ENCODE data around the gene LYSET.
"Not testable (repeated sequence)": the region's sequence is repeated elsewhere in the genome, so short reads cannot be mapped to it uniquely, and the experiment has no call there.

The LYSET gene

DNA sequence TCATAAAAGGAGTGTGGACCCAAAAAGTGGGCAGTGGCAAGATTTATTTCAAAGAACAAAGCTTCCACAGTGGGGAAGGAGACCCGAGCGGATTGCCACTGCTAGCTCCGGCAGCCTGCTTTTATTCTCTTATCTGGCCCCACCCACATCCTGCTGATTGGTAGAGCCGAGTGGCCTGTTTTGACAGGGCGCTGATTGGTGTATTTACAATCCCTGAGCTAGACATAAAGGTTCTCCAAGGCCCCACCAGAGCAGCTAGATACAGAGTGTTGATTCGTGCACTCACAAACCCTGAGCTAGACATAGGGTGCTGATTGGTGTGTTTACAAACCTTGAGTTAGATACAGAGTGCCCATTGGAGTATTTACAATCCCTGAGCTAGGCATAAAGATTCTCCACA is 15.5 kb upstream of the LYSET start:
- not testable (repeated sequence) for DNase-seq

- not testable (repeated sequence) for DNase-seq
These were observed 15.0 kb upstream of the LYSET start for GRCh38 chr14:93170141-93170540.

DNA sequence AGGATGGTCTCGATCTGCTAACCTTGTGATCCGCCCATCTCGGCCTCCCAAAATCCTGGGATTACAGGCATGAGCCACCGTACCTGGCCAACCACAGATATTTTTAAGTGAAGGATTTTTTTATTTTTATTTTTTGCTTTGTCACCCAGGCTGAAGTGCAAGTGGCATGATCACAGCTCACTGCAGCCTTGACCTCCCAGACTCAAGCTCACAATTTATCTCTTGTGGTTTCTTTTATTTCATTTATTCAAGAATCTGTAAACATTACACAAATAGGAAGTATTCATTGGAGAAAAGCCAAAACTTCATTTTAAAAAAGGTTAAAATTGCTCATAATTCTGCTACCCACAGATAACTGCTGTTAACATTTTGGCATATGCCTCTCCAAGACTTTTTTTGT is 13.7 kb upstream of the LYSET start:
- DNase-seq: no peak

DNA sequence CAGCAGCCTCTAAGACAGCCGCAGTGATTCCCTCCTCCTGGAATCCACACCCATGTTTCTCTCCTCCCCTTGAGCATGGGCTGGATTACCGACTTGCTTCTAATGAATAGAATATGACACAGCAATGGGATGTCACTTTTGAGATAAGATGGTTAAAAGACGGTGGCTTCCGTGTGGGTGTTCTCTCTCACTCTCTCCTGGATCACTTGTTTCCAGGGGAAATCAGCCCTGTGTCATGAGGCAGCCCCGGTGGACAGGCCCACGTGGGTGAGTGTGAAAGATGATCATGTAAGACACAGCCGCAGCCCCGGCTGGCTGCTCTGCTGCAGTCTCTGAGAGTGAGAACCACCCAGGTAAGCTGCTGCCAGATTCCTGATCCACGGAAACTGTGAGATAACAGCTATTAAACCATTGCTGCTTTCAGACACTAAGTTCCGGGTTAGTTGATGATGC is 11.1 kb upstream of the LYSET start:
- no peak for DNase-seq

GRCh38 chr14:93174731-93175130 is 10.4 kb upstream of the LYSET start:
- DNase-seq: not testable (repeated sequence)

DNA sequence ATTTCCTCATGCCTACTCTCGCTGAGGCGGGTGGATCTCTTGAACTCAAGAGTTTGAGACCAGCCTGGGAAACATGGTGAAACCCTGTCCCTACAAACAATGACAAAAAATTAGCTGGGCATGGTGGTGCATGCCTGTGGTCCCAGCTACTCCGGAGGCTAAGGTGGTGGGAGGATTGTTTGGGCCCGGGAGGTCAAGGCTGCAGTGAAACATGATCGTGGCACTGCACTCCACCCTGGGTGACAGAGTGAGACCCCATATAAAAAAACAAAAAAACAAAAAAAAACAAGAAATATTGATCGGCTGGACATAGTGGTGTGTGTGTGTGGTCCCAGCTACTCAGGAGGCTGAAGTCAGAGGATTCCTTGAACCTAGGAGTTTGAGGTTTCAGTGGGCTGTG is 9.6 kb upstream of the LYSET start:
- no peak for DNase-seq

GRCh38 chr14:93183596-93184317 is 1.4 kb upstream of the LYSET start:
- DNase-seq: no peak

DNA sequence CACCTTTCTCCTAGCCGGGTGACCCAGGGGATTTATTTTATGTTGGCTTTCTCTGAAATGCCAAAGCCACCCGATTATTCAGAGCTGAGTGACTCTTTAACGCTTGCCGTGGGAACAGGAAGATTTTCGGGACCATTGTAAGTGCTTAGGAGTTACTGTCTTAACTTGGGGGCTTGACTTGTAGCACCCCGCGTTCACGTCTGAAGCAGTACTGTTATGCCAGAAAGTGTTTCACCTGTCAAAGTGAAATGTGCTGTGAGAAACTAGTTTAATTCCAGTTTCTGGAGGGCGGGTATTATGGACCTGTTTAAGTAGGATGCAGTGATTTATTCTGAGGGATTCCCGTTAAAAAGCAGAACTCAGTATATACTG is 218 bp downstream of the LYSET start:
- no peak for DNase-seq

DNA sequence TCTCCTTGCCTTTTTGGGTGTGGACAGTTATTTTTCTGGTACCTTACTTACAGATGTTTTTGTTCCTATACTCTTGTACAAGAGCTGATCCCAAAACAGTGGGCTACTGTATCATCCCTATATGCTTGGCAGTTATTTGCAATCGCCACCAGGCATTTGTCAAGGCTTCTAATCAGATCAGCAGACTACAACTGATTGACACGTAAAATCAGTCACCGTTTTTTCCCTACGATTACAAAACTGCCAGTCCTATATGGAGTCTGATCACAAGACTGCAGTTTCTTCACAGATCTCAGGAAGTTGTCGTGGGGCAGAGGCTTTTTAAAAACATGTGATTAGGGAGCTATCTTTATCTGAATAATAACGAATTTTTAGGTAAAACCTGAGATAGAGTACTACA is 1.3 kb downstream of the LYSET start:
- DNase-seq: no peak

- no peak for DNase-seq
These were observed 1.8 kb downstream of the LYSET start for GRCh38 chr14:93186956-93187355.

- DNase-seq: no peak
These were observed 10.3 kb downstream of the LYSET start for GRCh38 chr14:93195316-93195999.

GRCh38 chr14:93199031-93199430 is 13.9 kb downstream of the LYSET start:
- DNase-seq: no peak

DNA sequence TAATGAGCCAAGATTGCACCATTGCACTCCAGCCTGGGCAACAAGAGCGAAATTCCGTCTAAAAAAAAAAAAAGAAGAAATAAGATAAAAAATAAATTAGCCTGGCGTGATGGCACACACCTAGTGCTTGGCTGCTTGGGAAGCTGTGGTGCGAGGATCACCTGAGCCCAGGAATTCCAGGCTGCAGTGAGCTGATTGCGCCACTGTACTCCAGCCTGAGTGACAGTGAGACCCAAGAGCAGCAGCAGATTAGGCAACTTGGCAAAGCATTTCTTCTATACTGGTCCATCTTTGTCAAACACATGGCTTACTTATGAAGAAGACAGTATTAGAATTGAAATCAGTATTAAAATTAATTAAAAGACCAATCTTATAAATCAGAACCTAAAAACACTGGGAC is 15.4 kb downstream of the LYSET start:
- DNase-seq: no peak

DNA sequence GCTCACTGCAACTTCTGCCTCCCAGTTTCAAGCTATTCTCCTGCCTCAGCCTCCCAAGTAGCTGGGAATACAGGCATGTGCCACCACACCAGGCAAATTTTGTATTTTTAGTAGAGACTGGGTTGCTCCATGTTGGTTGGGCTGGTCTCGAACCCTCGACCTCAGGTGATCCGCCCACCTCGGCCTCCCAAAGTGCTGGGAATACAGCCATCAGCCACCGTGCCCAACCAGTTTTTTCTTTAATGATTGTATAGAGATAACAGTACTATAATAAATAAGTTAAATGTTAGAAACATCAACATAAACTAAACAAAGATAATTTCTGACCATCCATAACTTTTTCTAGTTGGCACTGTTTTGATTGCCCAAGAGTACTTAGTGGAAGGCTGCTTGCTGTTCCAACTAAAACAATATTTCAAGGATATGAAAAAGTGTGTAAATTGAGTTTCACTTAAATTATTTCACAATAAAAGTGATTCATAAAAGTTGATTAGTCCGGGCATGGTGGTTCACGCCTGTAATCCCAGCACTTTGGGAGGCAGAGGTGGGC is 16.1 kb downstream of the LYSET start:
- DNase-seq: no peak

GRCh38 chr14:93206793-93207467 is 21.8 kb downstream of the LYSET start, which contains the start of the genes GON7 and UBR7:
GON7 (minus strand) TSS chr14:93207065; CDS start chr14:93207037, 28 bp downstream.
UBR7 (plus strand) TSS chr14:93207256; CDS start chr14:93207292, 36 bp downstream.
- peak; percentile 99 for DNase-seq

GRCh38 chr14:93207468-93208308 is 22.6 kb downstream of the LYSET start:
- DNase-seq: no peak

- DNase-seq: no peak
These were observed 27.3 kb downstream of the LYSET start for GRCh38 chr14:93212432-93212831.

- no peak for DNase-seq
These were observed 29.5 kb downstream of the LYSET start for GRCh38 chr14:93214598-93214997.

DNA sequence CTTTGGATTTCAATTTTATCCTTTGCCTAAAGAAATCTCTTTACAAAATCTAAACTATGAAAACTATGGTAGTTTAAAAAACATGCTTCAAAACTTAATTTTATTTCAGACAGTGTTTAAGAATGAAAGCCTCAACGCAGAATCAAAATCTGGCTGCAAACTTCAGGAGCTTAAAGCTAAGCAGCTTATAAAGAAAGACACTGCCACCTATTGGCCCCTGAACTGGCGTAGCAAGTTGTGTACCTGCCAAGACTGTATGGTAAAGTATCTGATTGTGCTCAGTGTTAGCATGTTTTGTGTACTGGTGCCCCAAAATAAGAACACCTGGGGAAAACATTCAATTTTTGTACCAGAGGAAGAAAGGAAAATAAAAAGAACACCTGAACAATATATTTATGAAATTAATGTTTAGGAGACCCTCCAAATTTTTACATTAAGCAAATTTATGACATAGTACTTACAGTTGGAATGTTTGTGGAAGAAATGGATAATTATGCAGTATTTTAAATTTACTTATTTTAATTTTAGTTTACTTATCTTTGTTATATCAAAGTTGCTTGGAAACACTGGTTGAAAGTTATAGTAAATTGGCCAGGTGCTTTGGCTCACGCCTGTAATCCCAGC is 34.1 kb downstream of the LYSET start:
- peak; percentile 65 for DNase-seq

DNA sequence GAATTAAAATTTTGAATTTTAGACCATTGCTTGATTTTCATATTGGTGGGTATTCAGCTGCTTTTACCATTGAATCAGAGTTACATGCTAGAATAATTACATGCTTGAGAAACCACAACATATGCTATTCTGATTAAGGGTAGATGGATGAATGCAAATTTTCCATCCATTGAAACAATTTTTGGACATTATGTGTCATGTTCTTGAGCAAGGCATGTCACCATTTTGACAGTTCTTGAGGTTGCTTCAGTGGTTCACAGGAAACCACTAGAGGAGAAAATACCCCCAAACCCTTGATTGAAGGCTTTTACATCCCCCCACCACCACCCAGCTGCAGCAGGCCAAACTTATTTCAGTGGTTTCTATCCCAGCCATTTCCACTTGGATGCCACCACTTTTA is 35.4 kb downstream of the LYSET start:
- DNase-seq: no peak

DNA sequence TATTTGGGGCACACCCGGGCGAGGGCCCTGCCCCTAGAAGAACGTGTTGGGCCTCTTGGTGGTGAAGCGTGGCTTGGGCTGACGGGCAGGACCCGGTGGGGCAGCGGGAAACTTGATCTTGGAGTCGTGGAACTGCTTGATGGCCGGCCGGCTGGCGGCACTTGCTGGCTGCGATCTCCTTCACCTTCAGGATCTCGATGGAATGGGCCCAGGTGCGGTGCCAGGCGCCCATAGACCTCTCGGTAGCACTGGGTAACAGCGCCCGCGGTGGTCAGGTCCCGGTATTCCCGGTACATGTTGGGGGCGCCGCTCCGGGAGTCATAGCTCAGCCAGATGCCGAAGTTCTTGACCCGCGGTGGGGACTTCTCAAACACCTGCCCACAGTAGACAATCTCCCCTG is 38.4 kb downstream of the LYSET start:
- no peak for DNase-seq

- DNase-seq: no peak
These were observed 43.4 kb downstream of the LYSET start for GRCh38 chr14:93228550-93228949.

Measured in NCI-H2107 (cell line).